ENCODE data around the gene CDK5RAP2. TPM values are rescaled to one million over a fixed set of nuclear protein-coding genes. Genes with fewer than 3 reads are reported as not detected.
"Not testable (repeated sequence)": the region's sequence is repeated elsewhere in the genome, so short reads cannot be mapped to it uniquely, and the experiment has no call there.

The CDK5RAP2 gene
- polyA plus RNA-seq, 1 donor = 42.0 TPM

DNA sequence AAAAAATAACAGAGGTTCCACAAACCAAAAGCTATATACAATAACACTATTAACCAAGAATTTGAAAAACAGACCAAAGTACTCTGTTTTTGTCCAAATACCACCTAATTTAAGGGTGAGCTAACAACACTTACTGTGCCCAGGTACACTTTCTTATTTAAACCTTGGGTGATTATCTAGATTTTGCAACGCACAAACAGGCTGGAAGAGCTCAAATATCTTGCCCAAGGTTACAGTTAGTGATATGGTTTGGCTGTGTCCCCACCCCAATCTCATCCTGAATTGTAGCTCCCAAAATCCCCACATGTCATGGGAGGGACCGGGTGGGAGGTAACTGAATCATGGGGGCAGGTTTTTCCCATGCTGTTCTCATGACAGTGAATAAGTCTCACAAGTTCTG is 58.9 kb downstream of the CDK5RAP2 start:
- no peak for DNase-seq

GRCh38 chr9:120515996-120516395 is 64.0 kb downstream of the CDK5RAP2 start:
- not testable (repeated sequence) for H3K27me3 ChIP-seq (ENCODE audit: control insufficient read depth, insufficient read depth, low read length); H3K27ac ChIP-seq (ENCODE audit: low read length); H3K4me1 ChIP-seq (ENCODE audit: control insufficient read depth, insufficient read depth, low read length); H3K9me3 ChIP-seq (ENCODE audit: control insufficient read depth, low read depth, low read length); DNase-seq; H3K4me3 ChIP-seq (ENCODE audit: low read length)
- H3K36me3 ChIP-seq (ENCODE audit: control insufficient read depth, insufficient read depth, low read length) = peaks cover 48% of the 10 kb centered on the region
- no CpG with 5 or more reads among the region's 4 CpGs for WGBS (ENCODE audit: insufficient coverage, low lambda C conversion rate)

More for the DNA sequence above, 58.9 kb downstream of the CDK5RAP2 start:
- Histone ChIP-seq H3K4me3 (ENCODE audit: low read length) (no peak overlapping the region), H3K36me3 (ENCODE audit: control insufficient read depth, insufficient read depth, low read length) (peaks cover 62% of the 10 kb centered on the region), H3K27ac (ENCODE audit: low read length) (no peak overlapping the region), H3K27me3 (ENCODE audit: control insufficient read depth, insufficient read depth, low read length) (no peaks in the 10 kb centered on the region), H3K4me1 (ENCODE audit: control insufficient read depth, insufficient read depth, low read length) (no peaks in the 10 kb centered on the region), H3K9me3 (ENCODE audit: control insufficient read depth, low read depth, low read length) (no peaks in the 10 kb centered on the region)
- no CpG with 5 or more reads among the region's 2 CpGs for WGBS (ENCODE audit: insufficient coverage, low lambda C conversion rate)

DNA sequence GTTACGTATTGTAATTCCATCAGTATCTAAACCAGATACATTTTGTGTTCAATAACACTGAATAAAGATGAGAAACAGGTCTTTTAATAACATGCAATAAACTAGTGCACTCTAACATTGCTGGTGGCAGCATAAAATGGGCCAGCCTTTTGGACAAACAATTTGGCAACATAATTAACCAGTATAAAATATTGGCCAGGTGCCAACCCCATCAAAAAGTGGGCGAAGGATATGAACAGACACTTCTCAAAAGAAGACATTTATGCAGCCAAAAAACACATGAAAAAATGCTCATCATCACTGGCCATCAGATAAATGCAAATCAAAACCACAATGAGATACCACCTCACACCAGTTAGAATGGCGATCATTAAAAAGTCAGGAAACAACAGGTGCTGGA is 64.5 kb downstream of the CDK5RAP2 start:
- not testable (repeated sequence) for H3K27me3 ChIP-seq (ENCODE audit: control insufficient read depth, insufficient read depth, low read length); H3K27ac ChIP-seq (ENCODE audit: low read length); H3K9me3 ChIP-seq (ENCODE audit: control insufficient read depth, low read depth, low read length); H3K4me3 ChIP-seq (ENCODE audit: low read length); H3K4me1 ChIP-seq (ENCODE audit: control insufficient read depth, insufficient read depth, low read length); DNase-seq
- no CpG with 5 or more reads among the region's 3 CpGs for WGBS (ENCODE audit: insufficient coverage, low lambda C conversion rate)
- H3K36me3 ChIP-seq (ENCODE audit: control insufficient read depth, insufficient read depth, low read length) = peaks cover 52% of the 10 kb centered on the region

DNA sequence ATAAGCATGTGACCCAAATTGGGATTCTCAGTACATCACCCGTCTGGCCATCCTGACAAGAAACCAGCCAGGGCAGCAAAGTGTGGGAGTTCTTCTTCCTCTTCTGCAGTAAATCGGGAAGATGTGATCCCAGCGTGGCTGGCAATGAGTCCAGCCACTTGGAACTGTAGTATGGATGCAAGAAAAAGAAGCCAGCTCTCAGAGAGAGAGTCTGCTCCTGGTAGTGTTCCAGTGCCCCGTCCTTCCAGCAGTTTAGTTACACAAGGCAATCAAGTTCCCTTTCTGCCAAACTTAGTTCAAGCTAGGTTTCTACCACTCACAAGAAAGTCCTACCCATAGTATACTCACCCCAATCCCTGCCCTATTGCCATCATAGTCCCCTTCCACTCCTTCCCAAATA is 65.6 kb downstream of the CDK5RAP2 start:
- whole genome bisulfite sequencing (ENCODE audit: insufficient coverage, low lambda C conversion rate) = no CpG with 5 or more reads among the region's 4 CpGs
- Histone ChIP-seq H3K4me3 (ENCODE audit: low read length) (no peak overlapping the region), H3K27me3 (ENCODE audit: control insufficient read depth, insufficient read depth, low read length) (no peaks in the 10 kb centered on the region), H3K4me1 (ENCODE audit: control insufficient read depth, insufficient read depth, low read length) (no peaks in the 10 kb centered on the region), H3K27ac (ENCODE audit: low read length) (no peak overlapping the region), H3K9me3 (ENCODE audit: control insufficient read depth, low read depth, low read length) (no peaks in the 10 kb centered on the region), H3K36me3 (ENCODE audit: control insufficient read depth, insufficient read depth, low read length) (peaks cover 58% of the 10 kb centered on the region)
- DNase-seq = no peak

DNA sequence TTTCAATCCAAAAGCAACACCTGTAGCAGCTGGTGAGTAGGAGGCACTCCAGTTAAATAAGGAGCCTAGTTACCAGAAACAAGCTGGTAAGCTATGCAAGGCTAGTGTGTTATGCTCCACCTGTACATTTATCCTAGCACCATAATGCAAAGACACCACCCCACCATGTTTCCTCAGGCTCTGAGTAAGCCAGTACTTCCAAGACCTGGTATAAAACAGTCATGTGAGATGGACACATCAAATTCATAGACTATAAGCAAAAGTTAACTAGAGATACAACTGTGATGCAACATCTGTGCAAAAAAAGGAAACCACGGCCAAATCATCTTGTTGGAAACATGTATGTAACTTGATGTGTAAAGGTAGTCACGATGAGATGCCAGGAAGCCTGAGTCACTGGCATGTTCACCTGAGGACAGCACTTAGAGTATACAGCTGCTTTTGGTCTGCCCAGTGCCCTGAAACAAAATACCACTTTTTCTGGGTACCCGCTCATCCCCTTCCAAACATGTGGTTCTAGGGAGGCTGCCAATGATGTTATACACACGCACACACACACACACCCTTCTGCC is 66.1 kb downstream of the CDK5RAP2 start:
- no peak overlapping the region for H3K4me3 ChIP-seq (ENCODE audit: low read length)
- no peaks in the 10 kb centered on the region for H3K4me1 ChIP-seq (ENCODE audit: control insufficient read depth, insufficient read depth, low read length)
- H3K9me3 ChIP-seq (ENCODE audit: control insufficient read depth, low read depth, low read length) = no peaks in the 10 kb centered on the region
- peaks cover 59% of the 10 kb centered on the region for H3K36me3 ChIP-seq (ENCODE audit: control insufficient read depth, insufficient read depth, low read length)
- H3K27ac ChIP-seq (ENCODE audit: low read length) = no peak overlapping the region
- no CpG with 5 or more reads among the region's 4 CpGs for WGBS (ENCODE audit: insufficient coverage, low lambda C conversion rate)
- DNase-seq = no peak
- H3K27me3 ChIP-seq (ENCODE audit: control insufficient read depth, insufficient read depth, low read length) = no peaks in the 10 kb centered on the region

- peaks cover 52% of the 10 kb centered on the region for H3K36me3 ChIP-seq (ENCODE audit: control insufficient read depth, insufficient read depth, low read length)
- no CpG with 5 or more reads among the region's 3 CpGs for WGBS (ENCODE audit: insufficient coverage, low lambda C conversion rate)
- no peaks in the 10 kb centered on the region for H3K27me3 ChIP-seq (ENCODE audit: control insufficient read depth, insufficient read depth, low read length)
- no peak overlapping the region for H3K4me3 ChIP-seq (ENCODE audit: low read length)
- no peaks in the 10 kb centered on the region for H3K9me3 ChIP-seq (ENCODE audit: control insufficient read depth, low read depth, low read length)
- no peaks in the 10 kb centered on the region for H3K4me1 ChIP-seq (ENCODE audit: control insufficient read depth, insufficient read depth, low read length)
- no peak overlapping the region for H3K27ac ChIP-seq (ENCODE audit: low read length)
- no peak for DNase-seq
These were observed 69.2 kb downstream of the CDK5RAP2 start for GRCh38 chr9:120510816-120511215.

GRCh38 chr9:120507936-120508510 is 71.9 kb downstream of the CDK5RAP2 start:
- Histone ChIP-seq H3K27ac (ENCODE audit: low read length) (no peak overlapping the region), H3K27me3 (ENCODE audit: control insufficient read depth, insufficient read depth, low read length) (no peaks in the 10 kb centered on the region), H3K9me3 (ENCODE audit: control insufficient read depth, low read depth, low read length) (no peaks in the 10 kb centered on the region), H3K4me1 (ENCODE audit: control insufficient read depth, insufficient read depth, low read length) (no peaks in the 10 kb centered on the region), H3K4me3 (ENCODE audit: low read length) (no peak overlapping the region), H3K36me3 (ENCODE audit: control insufficient read depth, insufficient read depth, low read length) (peaks cover 47% of the 10 kb centered on the region)
- no CpG with 5 or more reads among the region's 3 CpGs for WGBS (ENCODE audit: insufficient coverage, low lambda C conversion rate)
- no peak for DNase-seq

GRCh38 chr9:120505186-120505585 is 74.8 kb downstream of the CDK5RAP2 start:
- no peaks in the 10 kb centered on the region for H3K9me3 ChIP-seq (ENCODE audit: control insufficient read depth, low read depth, low read length)
- WGBS (ENCODE audit: insufficient coverage, low lambda C conversion rate) = no CpG with 5 or more reads among the region's 4 CpGs
- H3K27ac ChIP-seq (ENCODE audit: low read length) = no peak overlapping the region
- no peak overlapping the region for H3K4me3 ChIP-seq (ENCODE audit: low read length)
- no peaks in the 10 kb centered on the region for H3K4me1 ChIP-seq (ENCODE audit: control insufficient read depth, insufficient read depth, low read length)
- peaks cover 45% of the 10 kb centered on the region for H3K36me3 ChIP-seq (ENCODE audit: control insufficient read depth, insufficient read depth, low read length)
- no peaks in the 10 kb centered on the region for H3K27me3 ChIP-seq (ENCODE audit: control insufficient read depth, insufficient read depth, low read length)
- DNase-seq = no peak

GRCh38 chr9:120500733-120501132 is 79.2 kb downstream of the CDK5RAP2 start:
- Histone ChIP-seq H3K27me3 (ENCODE audit: control insufficient read depth, insufficient read depth, low read length) (no peaks in the 10 kb centered on the region), H3K36me3 (ENCODE audit: control insufficient read depth, insufficient read depth, low read length) (peaks cover 28% of the 10 kb centered on the region), H3K4me3 (ENCODE audit: low read length) (no peak overlapping the region), H3K4me1 (ENCODE audit: control insufficient read depth, insufficient read depth, low read length) (no peaks in the 10 kb centered on the region), H3K9me3 (ENCODE audit: control insufficient read depth, low read depth, low read length) (no peaks in the 10 kb centered on the region), H3K27ac (ENCODE audit: low read length) (no peak overlapping the region)
- no CpG with 5 or more reads among the region's 5 CpGs for WGBS (ENCODE audit: insufficient coverage, low lambda C conversion rate)
- DNase-seq = no peak

- not testable (repeated sequence) for H3K4me1 ChIP-seq (ENCODE audit: control insufficient read depth, insufficient read depth, low read length); DNase-seq; H3K4me3 ChIP-seq (ENCODE audit: low read length); H3K27ac ChIP-seq (ENCODE audit: low read length); H3K9me3 ChIP-seq (ENCODE audit: control insufficient read depth, low read depth, low read length); H3K27me3 ChIP-seq (ENCODE audit: control insufficient read depth, insufficient read depth, low read length)
- H3K36me3 ChIP-seq (ENCODE audit: control insufficient read depth, insufficient read depth, low read length) = peaks cover 20% of the 10 kb centered on the region
- WGBS (ENCODE audit: insufficient coverage, low lambda C conversion rate) = no CpG with 5 or more reads among the region's 5 CpGs
These were observed 82.1 kb downstream of the CDK5RAP2 start for GRCh38 chr9:120497865-120498264.

DNA sequence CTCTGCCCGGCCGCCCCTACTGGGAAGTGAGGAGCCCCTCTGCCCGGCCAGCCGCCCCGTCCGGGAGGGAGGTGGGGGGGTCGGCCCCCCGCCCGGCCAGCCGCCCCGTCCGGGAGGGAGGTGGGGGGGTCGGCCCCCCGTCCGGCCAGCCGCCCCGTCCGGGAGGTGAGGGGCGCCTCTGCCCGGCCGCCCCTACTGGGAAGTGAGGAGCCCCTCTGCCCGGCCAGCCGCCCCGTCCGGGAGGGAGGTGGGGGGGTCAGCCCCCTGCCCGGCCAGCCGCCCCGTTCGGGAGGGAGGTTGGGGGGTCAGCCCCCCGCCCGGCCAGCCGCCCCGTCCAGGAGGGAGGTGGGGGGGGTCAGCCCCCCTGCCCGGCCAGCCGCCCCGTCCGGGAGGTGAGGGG is 83.5 kb downstream of the CDK5RAP2 start:
- no CpG with 5 or more reads among the region's 37 CpGs for WGBS (ENCODE audit: insufficient coverage, low lambda C conversion rate)

More for the DNA sequence above, 83.5 kb downstream of the CDK5RAP2 start:
- not testable (repeated sequence) for H3K36me3 ChIP-seq (ENCODE audit: control insufficient read depth, insufficient read depth, low read length); H3K27me3 ChIP-seq (ENCODE audit: control insufficient read depth, insufficient read depth, low read length); H3K27ac ChIP-seq (ENCODE audit: low read length); DNase-seq; H3K9me3 ChIP-seq (ENCODE audit: control insufficient read depth, low read depth, low read length); H3K4me1 ChIP-seq (ENCODE audit: control insufficient read depth, insufficient read depth, low read length); H3K4me3 ChIP-seq (ENCODE audit: low read length)
